Parathyroid adenoma (tissue), 2 donors: ENCODE data around the gene COX6B2.

Experiments used
- H2AFZ ChIP-seq: fragments of 300-600 bp; sonication (generic); one replicate; pipeline ENCODE4 v1.7.0; 2017; ENCODE audit warnings: antibody characterized with exemption, mild to moderate bottlenecking
- H3K27ac ChIP-seq: fragments of 300-600 bp; sonication (generic); one replicate; pipeline ENCODE4 v1.7.0; 2017
- H3K27me3 ChIP-seq: fragments of 300-600 bp; sonication (generic); one replicate; pipeline ENCODE4 v1.7.0; 2017; ENCODE audit warnings: low read length; ENCODE audit not compliant: control insufficient read depth, insufficient read depth
- H3K36me3 ChIP-seq: fragments of 300-600 bp; sonication (generic); one replicate; pipeline ENCODE4 v1.7.0; 2017; ENCODE audit warnings: low read length; ENCODE audit not compliant: control insufficient read depth, insufficient read depth
- H3K4me1 ChIP-seq: fragments of 300-600 bp; sonication (generic); one replicate; pipeline ENCODE4 v1.7.0; 2017; ENCODE audit warnings: control low read depth
- H3K4me2 ChIP-seq: fragments of 300-600 bp; sonication (generic); one replicate; pipeline ENCODE4 v1.7.0; 2017; ENCODE audit warnings: low read length
- H3K4me3 ChIP-seq: fragments of 300-600 bp; sonication (generic); one replicate; pipeline ENCODE4 v1.7.0; 2017; ENCODE audit warnings: low read depth, low read length
- H3K79me2 ChIP-seq: fragments of 300-600 bp; sonication (generic); one replicate; pipeline ENCODE4 v1.7.0; 2017; ENCODE audit warnings: control low read depth
- H3K9ac ChIP-seq: fragments of 300-600 bp; sonication (generic); one replicate; pipeline ENCODE4 v1.7.0; 2017; ENCODE audit warnings: mild to moderate bottlenecking
- H3K9me3 ChIP-seq: fragments of 300-600 bp; sonication (generic); one replicate; pipeline ENCODE4 v1.7.0; 2017; ENCODE audit warnings: low read length; ENCODE audit not compliant: control insufficient read depth
- TF ChIP-seq, protein P1 (sequence below): fragments of 300-600 bp; sonication (generic); IDR thresholded peaks from one replicate; pipeline ENCODE4 v1.7.0; 2017; ENCODE audit warnings: antibody characterized with exemption, mild to moderate bottlenecking
- donor health status: primary hyperparathyroidism.

COX6B2 gene

DNA sequence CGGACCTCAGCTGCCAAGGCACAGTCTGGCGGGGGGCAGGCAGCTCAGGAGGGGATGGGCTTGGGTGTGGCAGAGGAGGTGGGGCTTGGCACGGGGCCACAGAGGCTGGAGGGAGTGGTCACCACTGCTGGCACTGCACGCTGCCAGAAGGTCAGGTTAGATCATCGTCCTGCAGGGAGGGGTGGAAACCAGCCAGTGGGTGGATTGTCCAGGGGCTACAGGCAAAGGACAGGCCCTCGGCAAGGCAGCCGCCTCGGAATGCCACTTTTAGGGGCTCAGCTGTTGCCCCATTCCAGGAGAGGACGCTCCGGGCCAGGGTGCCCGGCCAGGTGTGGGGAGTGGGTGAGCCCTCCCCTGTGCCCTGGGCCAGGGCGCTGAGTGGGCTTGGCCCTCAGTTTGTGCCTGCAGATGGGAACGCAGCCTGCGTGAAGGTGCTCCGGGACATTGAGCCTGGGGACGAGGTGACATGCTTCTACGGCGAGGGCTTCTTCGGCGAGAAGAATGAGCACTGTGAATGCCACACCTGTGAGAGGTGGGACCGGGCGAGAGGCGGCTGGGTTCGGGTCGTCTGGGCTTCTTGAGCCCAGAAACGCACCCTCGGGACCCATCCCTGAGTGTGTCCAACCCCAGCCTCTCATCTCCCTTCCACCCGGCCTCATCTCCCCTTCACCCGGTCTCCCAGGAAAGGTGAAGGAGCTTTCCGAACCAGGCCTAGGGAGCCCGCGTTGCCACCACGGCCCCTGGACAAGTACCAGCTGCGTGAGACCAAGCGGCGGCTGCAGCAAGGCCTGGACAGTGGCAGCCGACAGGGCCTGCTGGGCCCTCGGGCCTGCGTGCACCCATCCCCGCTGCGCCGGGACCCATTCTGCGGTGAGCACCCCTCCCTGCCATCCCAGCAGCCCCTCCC, 8.4 kb downstream of the COX6B2 start:
- no peak overlapping the region for H2AFZ ChIP-seq
- TF ChIP-seq, protein P1, sequence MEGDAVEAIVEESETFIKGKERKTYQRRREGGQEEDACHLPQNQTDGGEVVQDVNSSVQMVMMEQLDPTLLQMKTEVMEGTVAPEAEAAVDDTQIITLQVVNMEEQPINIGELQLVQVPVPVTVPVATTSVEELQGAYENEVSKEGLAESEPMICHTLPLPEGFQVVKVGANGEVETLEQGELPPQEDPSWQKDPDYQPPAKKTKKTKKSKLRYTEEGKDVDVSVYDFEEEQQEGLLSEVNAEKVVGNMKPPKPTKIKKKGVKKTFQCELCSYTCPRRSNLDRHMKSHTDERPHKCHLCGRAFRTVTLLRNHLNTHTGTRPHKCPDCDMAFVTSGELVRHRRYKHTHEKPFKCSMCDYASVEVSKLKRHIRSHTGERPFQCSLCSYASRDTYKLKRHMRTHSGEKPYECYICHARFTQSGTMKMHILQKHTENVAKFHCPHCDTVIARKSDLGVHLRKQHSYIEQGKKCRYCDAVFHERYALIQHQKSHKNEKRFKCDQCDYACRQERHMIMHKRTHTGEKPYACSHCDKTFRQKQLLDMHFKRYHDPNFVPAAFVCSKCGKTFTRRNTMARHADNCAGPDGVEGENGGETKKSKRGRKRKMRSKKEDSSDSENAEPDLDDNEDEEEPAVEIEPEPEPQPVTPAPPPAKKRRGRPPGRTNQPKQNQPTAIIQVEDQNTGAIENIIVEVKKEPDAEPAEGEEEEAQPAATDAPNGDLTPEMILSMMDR = no peak
- H3K4me2 ChIP-seq = no peak overlapping the region
- H3K27ac ChIP-seq = no peak overlapping the region
- H3K4me1 ChIP-seq = no peaks in the 10 kb centered on the region
- H3K36me3 ChIP-seq = no peaks in the 10 kb centered on the region
- no peak overlapping the region for H3K9ac ChIP-seq
- H3K27me3 ChIP-seq = no peaks in the 10 kb centered on the region
- no peaks in the 10 kb centered on the region for H3K79me2 ChIP-seq
- H3K4me3 ChIP-seq = no peak overlapping the region
- H3K9me3 ChIP-seq = no peaks in the 10 kb centered on the region

DNA sequence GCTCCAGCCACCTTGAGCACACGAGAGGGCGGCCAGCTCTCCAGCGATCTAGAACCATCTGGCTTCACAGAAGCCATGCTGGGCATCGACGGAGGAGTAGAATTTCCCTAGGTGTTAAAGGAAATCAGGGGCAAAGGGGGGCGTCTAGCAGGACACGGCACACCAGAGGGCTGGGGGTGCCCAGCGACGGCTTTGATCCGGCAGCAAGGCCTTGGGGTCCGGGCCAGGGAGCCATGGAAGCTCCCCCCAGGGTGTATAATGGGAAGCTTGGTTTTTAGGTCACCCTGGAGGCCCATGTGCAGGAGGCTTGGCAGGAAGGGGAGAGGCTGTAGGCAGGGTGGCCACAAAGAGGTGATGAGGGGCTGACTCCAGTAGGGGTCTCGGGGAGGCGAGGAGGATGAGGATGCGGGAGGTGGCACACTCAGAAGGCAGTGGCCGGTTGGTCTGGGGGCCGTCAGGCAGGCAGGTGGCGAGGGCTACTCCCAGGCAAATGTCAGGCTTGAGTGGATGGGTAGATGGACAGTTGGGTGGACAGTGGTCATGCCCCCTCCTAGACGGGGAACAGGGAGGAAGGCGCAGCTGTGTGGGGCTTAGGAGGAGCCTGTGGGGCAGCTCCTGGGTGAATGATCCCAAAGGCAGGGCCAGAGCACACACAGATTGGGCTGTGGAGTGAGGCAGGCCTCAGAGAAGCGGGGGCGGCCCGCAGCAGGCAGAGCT, 9.3 kb downstream of the COX6B2 start:
- H3K9ac ChIP-seq = no peak overlapping the region
- peaks cover 3% of the 10 kb centered on the region for H3K79me2 ChIP-seq
- no peaks in the 10 kb centered on the region for H3K4me1 ChIP-seq
- no peak overlapping the region for H2AFZ ChIP-seq
- H3K27me3 ChIP-seq = no peaks in the 10 kb centered on the region
- H3K4me3 ChIP-seq = no peak overlapping the region
- H3K9me3 ChIP-seq = no peaks in the 10 kb centered on the region
- TF ChIP-seq, protein P1 = no peak
- H3K36me3 ChIP-seq = no peaks in the 10 kb centered on the region
- H3K4me2 ChIP-seq = no peak overlapping the region
- H3K27ac ChIP-seq = no peak overlapping the region

DNA sequence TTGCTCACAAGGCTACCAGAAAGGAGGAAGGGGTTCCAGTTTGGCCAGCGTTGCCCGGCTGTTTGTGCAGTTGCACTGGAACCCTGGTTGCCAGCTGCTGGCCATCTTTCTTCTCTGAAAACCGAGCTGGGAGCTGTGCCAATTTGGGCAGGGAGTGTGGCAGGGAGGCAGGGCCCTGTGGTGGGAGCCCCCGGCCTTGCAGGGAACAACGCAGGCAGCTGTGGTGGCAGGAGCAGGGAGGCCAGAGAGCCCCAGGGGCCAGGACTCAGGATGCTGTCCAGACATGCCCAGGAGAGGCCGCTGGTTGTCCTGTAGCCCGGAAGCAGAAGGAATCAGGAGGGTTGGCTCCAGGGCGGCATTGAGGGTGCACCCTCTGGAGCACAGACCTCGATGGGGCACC, 10.1 kb downstream of the COX6B2 start:
- H2AFZ ChIP-seq = no peak overlapping the region
- H3K9ac ChIP-seq = no peak overlapping the region
- no peaks in the 10 kb centered on the region for H3K4me1 ChIP-seq

DNA sequence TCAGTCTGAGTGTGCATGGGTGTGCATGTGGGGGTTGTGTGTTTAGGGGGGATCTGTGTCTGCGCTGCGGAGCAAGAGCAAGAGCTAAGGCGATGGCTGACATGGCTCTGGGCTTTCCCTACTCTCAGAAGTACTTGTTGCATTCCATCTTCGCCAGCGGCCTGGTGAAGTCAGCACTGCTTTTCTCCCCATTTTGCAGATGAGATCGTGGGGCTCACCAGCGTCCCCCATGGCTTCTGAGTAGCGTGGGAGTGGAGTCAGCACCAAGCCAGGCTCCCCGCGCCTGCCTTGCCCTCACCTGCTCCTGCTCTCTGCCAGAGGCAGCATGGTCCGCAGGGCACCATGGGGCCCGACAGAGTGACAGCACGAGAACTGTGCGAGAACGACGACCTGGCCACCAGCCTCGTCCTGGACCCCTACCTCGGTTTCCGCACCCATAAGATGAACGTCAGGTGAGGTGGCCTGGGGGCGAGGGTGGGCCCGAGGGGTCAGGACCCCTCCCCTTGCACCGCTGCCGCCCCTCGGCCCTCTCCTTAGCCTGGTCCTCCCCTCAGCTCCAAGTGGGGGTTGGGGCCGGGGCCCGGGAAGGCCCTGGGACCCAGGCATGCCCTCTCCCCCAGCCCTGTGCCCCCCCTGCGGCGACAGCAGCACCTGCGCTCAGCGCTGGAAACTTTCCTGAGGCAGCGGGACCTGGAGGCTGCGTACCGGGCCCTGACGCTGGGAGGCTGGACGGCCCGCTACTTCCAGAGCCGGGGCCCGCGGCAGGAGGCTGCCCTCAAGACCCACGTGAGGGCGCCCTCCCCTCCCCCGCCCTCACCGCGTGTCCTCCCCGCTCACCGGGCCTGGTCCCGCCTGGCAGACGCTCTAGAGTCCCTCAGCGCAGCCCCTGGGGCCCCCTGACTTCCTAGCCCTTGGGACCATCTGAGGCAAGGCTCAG, 12.7 kb downstream of the COX6B2 start:
- no peak overlapping the region for H3K4me2 ChIP-seq
- H3K4me1 ChIP-seq = peaks cover 7% of the 10 kb centered on the region
- TF ChIP-seq, protein P1 = no peak
- peaks cover 4% of the 10 kb centered on the region for H3K79me2 ChIP-seq
- no peak overlapping the region for H3K27ac ChIP-seq
- no peak overlapping the region for H2AFZ ChIP-seq
- no peaks in the 10 kb centered on the region for H3K27me3 ChIP-seq
- H3K4me3 ChIP-seq = no peak overlapping the region
- H3K36me3 ChIP-seq = no peaks in the 10 kb centered on the region
- no peaks in the 10 kb centered on the region for H3K9me3 ChIP-seq
- H3K9ac ChIP-seq = no peak overlapping the region

More for the DNA sequence above, 10.1 kb downstream of the COX6B2 start:
- H3K9me3 ChIP-seq = no peaks in the 10 kb centered on the region
- H3K27ac ChIP-seq = no peak overlapping the region
- H3K4me3 ChIP-seq = no peak overlapping the region
- no peaks in the 10 kb centered on the region for H3K27me3 ChIP-seq
- H3K4me2 ChIP-seq = no peak overlapping the region
- no peaks in the 10 kb centered on the region for H3K36me3 ChIP-seq
- peaks cover 4% of the 10 kb centered on the region for H3K79me2 ChIP-seq
- TF ChIP-seq, protein P1 = no peak
